ENCODE results near the gene RPS27L.

The RPS27L gene

GRCh38 chr15:63157118-63157843 lies at the start of gene RPS27L:
TSS of gene RPS27L (minus strand) at chr15:63157477. CDS start at chr15:63157405, 72 bp downstream.
- DNase-seq (ENCODE audit: low spot score), result peak; percentile 95
- FAIRE-seq, result peak; percentile 90

GRCh38 chr15:63206079-63206478 lies 48.8 kb upstream of the RPS27L start:
- no peak for FAIRE-seq
- no peak for DNase-seq (ENCODE audit: low spot score)

GRCh38 chr15:63203451-63204090 lies 46.3 kb upstream of the RPS27L start:
- DNase-seq (ENCODE audit: low spot score) (no peak), FAIRE-seq (no peak)

- DNase-seq (ENCODE audit: low spot score), result no peak
- no peak for FAIRE-seq
Measured at GRCh38 chr15:63202861-63203260, 45.6 kb upstream of the RPS27L start.

- no peak for FAIRE-seq
- no peak for DNase-seq (ENCODE audit: low spot score)
Measured at GRCh38 chr15:63200464-63201249, 43.4 kb upstream of the RPS27L start.

- DNase-seq (ENCODE audit: low spot score) (no peak), FAIRE-seq (peak; percentile 46)
Measured at GRCh38 chr15:63198371-63199250, 41.3 kb upstream of the RPS27L start.

- DNase-seq (ENCODE audit: low spot score) (no peak), FAIRE-seq (no peak)
Measured at GRCh38 chr15:63197626-63198025, 40.3 kb upstream of the RPS27L start.

- FAIRE-seq (no peak), DNase-seq (ENCODE audit: low spot score) (no peak)
Measured at GRCh38 chr15:63196842-63197241, 39.6 kb upstream of the RPS27L start.

- DNase-seq (ENCODE audit: low spot score) (no peak), FAIRE-seq (no peak)
Measured at GRCh38 chr15:63195569-63196015, 38.3 kb upstream of the RPS27L start.

- no peak for DNase-seq (ENCODE audit: low spot score)
- FAIRE-seq, result no peak
Measured at GRCh38 chr15:63194880-63195568, 37.7 kb upstream of the RPS27L start.

GRCh38 chr15:63194302-63194701 lies 37.0 kb upstream of the RPS27L start:
- FAIRE-seq, result no peak
- no peak for DNase-seq (ENCODE audit: low spot score)

GRCh38 chr15:63192619-63193206 lies 35.4 kb upstream of the RPS27L start:
- DNase-seq (ENCODE audit: low spot score) (no peak), FAIRE-seq (no peak)

- FAIRE-seq (no peak), DNase-seq (ENCODE audit: low spot score) (no peak)
Measured at GRCh38 chr15:63191895-63192618, 34.8 kb upstream of the RPS27L start.

- no peak for FAIRE-seq
Measured at GRCh38 chr15:63190769-63191649, 33.7 kb upstream of the RPS27L start.

GRCh38 chr15:63189941-63190768 lies 32.9 kb upstream of the RPS27L start:
- FAIRE-seq (no peak), DNase-seq (ENCODE audit: low spot score) (no peak)

More at GRCh38 chr15:63190769-63191649, 33.7 kb upstream of the RPS27L start:
- DNase-seq (ENCODE audit: low spot score), result no peak

GRCh38 chr15:63188926-63189871 lies 31.9 kb upstream of the RPS27L start, which contains the start of gene RAB8B:
TSS of gene RAB8B (plus strand) at chr15:63189606. CDS start at chr15:63189625, 19 bp downstream.
- peak; percentile 88 for FAIRE-seq
- peak; percentile 100 for DNase-seq (ENCODE audit: low spot score)

All from urothelium cell line (cell line).